ENCODE measurements around the gene VCAN. TPM values are rescaled to one million over a fixed set of nuclear protein-coding genes. Genes with fewer than 3 reads are reported as not detected.

Gene VCAN
- polyA plus RNA-seq, 2 of the 4 experiments (the other 2 are of a cell fraction): 26.0 to 42.0 TPM

GRCh38 chr5:83474161-83474796, 2.7 kb downstream of the VCAN start (continued):
- peak in 1 of 2 experiments; percentile 20; a peak in 2 of 5 replicates for TF ChIP-seq RAD21 (conservative IDR thresholded peaks at IDR 0.05 in 1 of 2, IDR thresholded peaks at IDR 0.05 in 1 of 2)
- TF ChIP-seq HES2 (IDR thresholded peaks at IDR 0.05): no peak
- no peak for TF ChIP-seq MAFK (IDR thresholded peaks at IDR 0.05; ENCODE audit: partially characterized antibody)
- peak; percentile 86 for TF ChIP-seq E2F6 (IDR thresholded peaks at IDR 0.05; ENCODE audit: borderline replicate concordance, low read depth)
- TF ChIP-seq CEBPB (IDR thresholded peaks at IDR 0.05): no peak
- no peak for TF ChIP-seq TFCP2L1 (CRISPR knock-in tag; IDR thresholded peaks at IDR 0.05)
- peak; percentile 52 for TF ChIP-seq USF2 (IDR thresholded peaks at IDR 0.05)
- no peak for TF ChIP-seq KDM1A (IDR thresholded peaks at IDR 0.05; ENCODE audit: low read depth)
- TF ChIP-seq CHD4 (IDR thresholded peaks at IDR 0.05; ENCODE audit: borderline replicate concordance): no peak
- no peak for TF ChIP-seq HOXB5 (CRISPR knock-in tag; IDR thresholded peaks at IDR 0.05)

GRCh38 chr5:83474991-83475390, 3.4 kb downstream of the VCAN start:
- Histone ChIP-seq H3K4me1 (peaks cover 20% of the 10 kb centered on the region), H3K27ac (peak overlapping the region; percentile 78 to 85), H3K4me3 (peak overlapping the region; percentile 56), H3K4me2 (peak overlapping the region; percentile 89), H3K9me3 (no peaks in the 10 kb centered on the region)
- CTCF ChIA-PET: interaction anchor here (0.9 to 2.0 kb wide), 2 partner anchors 35 to 90 kb away, joined by 3 to 4 read pairs; no protein-coding TSS in a partner anchor
- FAIRE-seq (no peak), DNase-seq (ENCODE audit: low read depth in 1 of 2, low spot score in 1 of 2) (no peak), ATAC-seq (no peak)
- POLR2A ChIA-PET: no interaction called here
- TF ChIP-seq RNF2 (IDR thresholded peaks at IDR 0.05; ENCODE audit: borderline replicate concordance, low read depth) (peak; percentile 30; the same call in 1 of the 2 replicates), CBX2 (IDR thresholded peaks at IDR 0.05; ENCODE audit: borderline replicate concordance, low read depth) (no peak)
- WGBS (ENCODE audit: missing lambda C conversion rate): 17% methylated on average over 8 of the region's 8 CpGs

- H3K4me1 ChIP-seq: peaks cover 20% of the 10 kb centered on the region
- peak overlapping the region; percentile 78 to 85 for H3K27ac ChIP-seq
- H3K4me2 ChIP-seq: peak overlapping the region; percentile 89
- no peak for FAIRE-seq
- TF ChIP-seq CEBPB (IDR thresholded peaks at IDR 0.05): peak; percentile 53 to 65; a peak in 3 of 4 replicates
- TF ChIP-seq TFCP2L1 (CRISPR knock-in tag; IDR thresholded peaks at IDR 0.05): no peak
- no peak for TF ChIP-seq EHF (CRISPR knock-in tag; IDR thresholded peaks at IDR 0.05)
- TF ChIP-seq MYC (IDR thresholded peaks at IDR 0.05; ENCODE audit: borderline replicate concordance, low read length): no peak
- no peak for TF ChIP-seq MAZ (IDR thresholded peaks at IDR 0.05; ENCODE audit: borderline replicate concordance, low read depth, low read length)
- no peak for ATAC-seq
- 44% methylated on average over 5 of the region's 5 CpGs for WGBS (ENCODE audit: missing lambda C conversion rate)
- peak in 1 of 2 experiments; percentile 27 for DNase-seq (ENCODE audit: low read depth in 1 of 2, low spot score in 1 of 2)
- H3K9me3 ChIP-seq: no peaks in the 10 kb centered on the region
- ChIA-PET CTCF (interaction anchor here (2.0 kb wide), 1 partner anchor 89 kb away, joined by 4 read pairs; no protein-coding TSS in a partner anchor), POLR2A (no interaction called here)
- H3K4me3 ChIP-seq: peak overlapping the region; percentile 56; the same call in 2 of the 3 replicates
These were observed 3.9 kb downstream of the VCAN start for GRCh38 chr5:83475391-83475863.

- Histone ChIP-seq H3K4me2 (peak overlapping the region; percentile 89), H3K4me3 (no peak overlapping the region), H3K4me1 (peaks cover 20% of the 10 kb centered on the region), H3K27ac (peak overlapping the region; percentile 78 to 85), H3K9me3 (no peaks in the 10 kb centered on the region)
- DNase-seq (ENCODE audit: low read depth in 1 of 2, low spot score in 1 of 2) (peak in 1 of 2 experiments; percentile 48), ATAC-seq (no peak), FAIRE-seq (no peak)
- peak; percentile 19 to 61; a peak in 3 of 5 replicates for TF ChIP-seq EP300 (IDR thresholded peaks at IDR 0.05)
- TF ChIP-seq RNF2 (IDR thresholded peaks at IDR 0.05; ENCODE audit: borderline replicate concordance, low read depth): no peak
- no peak for TF ChIP-seq E2F6 (IDR thresholded peaks at IDR 0.05; ENCODE audit: borderline replicate concordance, low read depth)
- TF ChIP-seq POLR2AphosphoS2 (conservative IDR thresholded peaks at IDR 0.05; ENCODE audit: low read length): no peak
- no peak for TF ChIP-seq NPAS2 (CRISPR knock-in tag; IDR thresholded peaks at IDR 0.05; ENCODE audit: borderline replicate concordance)
- TF ChIP-seq KDM5A (IDR thresholded peaks at IDR 0.05): no peak
- no peak for TF ChIP-seq EHF (CRISPR knock-in tag; IDR thresholded peaks at IDR 0.05)
- WGBS (ENCODE audit: missing lambda C conversion rate): 28% methylated on average over 5 of the region's 5 CpGs
- POLR2A ChIA-PET: no interaction called here
- CTCF ChIA-PET: interaction anchor here (2.0 kb wide), 1 partner anchor 89 kb away, joined by 4 read pairs; no protein-coding TSS in a partner anchor
These were observed 4.6 kb downstream of the VCAN start for GRCh38 chr5:83475935-83476814.
